GM18511 (cell line): Measurements from ENCODE around the gene DHX38.
A peak's percentile ranks its signal among the peaks of the same experiment; 100 is the strongest.
"Not testable (repeated sequence)": the region's sequence is repeated elsewhere in the genome, so short reads cannot be mapped to it uniquely, and the experiment has no call there.

Experiments
- ATAC-seq: cut with Tn5 transposase; IDR thresholded peaks from one replicate; pipeline ENCODE4 v1.9.1; 2021; ENCODE audit warnings: mild to moderate bottlenecking, moderate library complexity; ENCODE audit not compliant: unreplicated experiment

The DHX38 gene

GRCh38 chr16:72093448-72094265, at the start of gene DHX38, which contains the start of gene TXNL4B:
TSS of gene DHX38 (plus strand) at chr16:72093847. CDS start at chr16:72096158, 2,311 bp downstream.
TSS of gene TXNL4B (minus strand) at chr16:72093620. CDS start at chr16:72090749, 2,871 bp downstream.
- ATAC-seq = peak; percentile 98

DNA sequence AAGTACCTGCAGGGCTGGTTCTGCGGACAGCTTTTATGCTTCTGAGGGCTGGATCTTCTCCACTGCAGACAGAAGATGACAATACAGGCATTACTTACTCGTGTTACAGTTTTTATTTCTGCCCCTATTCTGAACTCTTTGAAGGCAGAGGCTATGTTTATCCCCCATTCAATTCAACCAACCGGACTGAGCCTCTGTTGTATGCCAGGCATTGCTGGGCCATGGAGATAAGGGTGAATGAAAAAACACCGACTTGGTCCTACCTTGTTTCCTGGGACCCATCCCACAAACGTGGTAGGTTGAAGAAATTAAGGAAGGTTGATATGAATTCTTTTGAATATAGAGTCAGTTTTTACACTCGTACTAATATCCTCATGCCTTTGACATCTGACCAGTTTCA, 49.4 kb upstream of the DHX38 start:
- no peak for ATAC-seq

- no peak for ATAC-seq
Observed at GRCh38 chr16:72044825-72045359, 48.8 kb upstream of the DHX38 start.

- no peak for ATAC-seq
Observed at GRCh38 chr16:72049110-72049509, 44.5 kb upstream of the DHX38 start.

DNA sequence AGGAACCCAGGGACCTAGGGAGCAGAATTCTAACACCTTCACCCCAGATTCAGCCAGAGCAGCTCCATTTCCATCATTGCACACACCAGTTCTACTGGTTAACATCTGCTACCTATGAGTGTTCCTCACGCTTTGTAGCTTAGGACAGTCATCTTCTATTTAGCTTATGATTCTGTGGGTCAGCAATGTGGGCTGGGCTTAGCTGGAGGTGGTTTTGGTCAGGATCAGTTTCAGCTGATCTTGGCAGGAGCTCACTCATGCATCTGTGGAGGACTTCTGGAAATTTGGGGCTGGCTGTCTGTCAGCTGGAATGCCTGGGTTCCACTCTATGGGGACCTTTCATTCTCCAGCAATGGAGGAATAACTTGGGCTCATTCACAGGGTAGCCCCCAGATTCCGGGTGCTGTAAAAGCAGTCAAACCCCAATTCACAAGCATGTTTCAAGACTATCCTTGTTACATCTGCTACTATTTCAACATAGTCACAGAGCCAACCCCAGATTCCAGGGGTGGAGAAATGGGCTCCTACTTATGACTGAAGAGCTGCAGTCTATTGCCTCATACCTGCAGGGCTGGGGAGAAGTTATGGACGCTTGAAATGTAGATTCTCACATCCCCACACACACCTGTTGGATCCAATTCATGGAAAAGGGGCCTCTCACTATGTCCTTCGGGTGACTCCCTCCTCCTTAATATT, 42.7 kb upstream of the DHX38 start:
- ATAC-seq = no peak

DNA sequence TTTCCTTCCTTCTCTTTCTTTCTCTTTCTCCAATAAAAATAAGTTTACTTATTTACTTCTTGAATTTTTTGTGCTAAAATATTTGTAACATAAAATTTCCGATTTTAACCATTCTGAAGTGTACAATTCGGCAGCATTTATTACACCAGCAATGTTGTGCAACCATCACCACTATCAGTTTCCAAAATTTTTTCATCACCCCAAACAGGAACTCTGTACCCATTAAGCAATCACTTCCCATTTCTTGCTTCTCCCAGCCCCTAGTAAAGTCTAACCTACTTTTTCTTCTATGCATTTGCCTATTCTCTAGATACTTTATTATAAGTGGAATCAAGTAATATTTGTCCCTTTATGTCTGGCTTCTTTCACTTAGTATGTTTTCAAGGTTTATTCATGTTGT, 41.8 kb upstream of the DHX38 start:
- no peak for ATAC-seq

- ATAC-seq = not testable (repeated sequence)
Observed at GRCh38 chr16:72054254-72054847, 39.3 kb upstream of the DHX38 start, which contains the start of gene HP. TSS of gene HP (plus strand) at chr16:72054505. CDS start at chr16:72054653, 148 bp downstream.

DNA sequence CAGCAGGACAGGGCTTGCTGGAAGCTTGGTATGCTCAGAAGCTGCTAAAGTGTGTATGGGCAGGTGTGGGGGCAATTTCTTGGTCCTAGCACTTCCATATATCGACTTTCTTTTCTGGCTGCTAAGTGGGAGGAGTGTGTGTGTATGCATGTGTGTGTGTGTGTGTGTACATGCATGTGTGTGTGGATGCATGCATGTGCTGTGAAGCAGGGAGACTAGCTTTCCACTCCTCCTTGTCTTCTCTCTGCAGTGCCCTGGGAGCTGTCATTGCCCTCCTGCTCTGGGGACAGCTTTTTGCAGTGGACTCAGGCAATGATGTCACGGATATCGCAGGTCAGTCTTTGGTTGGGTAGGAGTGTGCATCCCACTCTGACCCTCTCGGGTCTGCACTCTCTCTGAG, 37.7 kb upstream of the DHX38 start:
- no peak for ATAC-seq

GRCh38 chr16:72057313-72057712, 36.3 kb upstream of the DHX38 start:
- not testable (repeated sequence) for ATAC-seq

GRCh38 chr16:72059060-72059459, 34.6 kb upstream of the DHX38 start:
- ATAC-seq = not testable (repeated sequence)

DNA sequence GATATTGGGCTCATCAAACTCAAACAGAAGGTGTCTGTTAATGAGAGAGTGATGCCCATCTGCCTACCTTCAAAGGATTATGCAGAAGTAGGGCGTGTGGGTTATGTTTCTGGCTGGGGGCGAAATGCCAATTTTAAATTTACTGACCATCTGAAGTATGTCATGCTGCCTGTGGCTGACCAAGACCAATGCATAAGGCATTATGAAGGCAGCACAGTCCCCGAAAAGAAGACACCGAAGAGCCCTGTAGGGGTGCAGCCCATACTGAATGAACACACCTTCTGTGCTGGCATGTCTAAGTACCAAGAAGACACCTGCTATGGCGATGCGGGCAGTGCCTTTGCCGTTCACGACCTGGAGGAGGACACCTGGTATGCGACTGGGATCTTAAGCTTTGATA, 33.2 kb upstream of the DHX38 start:
- ATAC-seq = no peak

GRCh38 chr16:72061564-72061963, 32.1 kb upstream of the DHX38 start:
- no peak for ATAC-seq

- ATAC-seq = no peak
Observed at GRCh38 chr16:72064361-72064894, 29.2 kb upstream of the DHX38 start.

- ATAC-seq = peak; percentile 49
Observed at GRCh38 chr16:72066747-72067146, 26.9 kb upstream of the DHX38 start.

DNA sequence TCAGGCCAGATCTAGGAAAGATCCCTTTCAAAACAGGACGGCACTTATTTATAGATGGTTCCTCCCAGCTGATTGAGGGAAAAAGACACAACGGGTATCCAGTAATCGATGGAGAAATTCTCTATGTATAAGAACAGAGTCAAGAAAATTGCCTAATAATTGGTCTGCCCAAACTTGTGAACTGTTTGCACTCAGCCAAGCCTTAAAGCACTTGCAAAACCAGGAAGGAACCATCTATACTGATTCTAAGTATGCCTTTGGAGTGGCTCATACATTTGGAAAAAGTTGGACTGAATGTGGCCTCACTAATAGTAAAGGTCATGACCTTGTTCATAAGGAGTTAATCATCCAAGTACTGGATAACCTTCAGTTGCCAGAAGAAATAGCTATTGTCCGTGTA, 24.7 kb upstream of the DHX38 start:
- no peak for ATAC-seq

DNA sequence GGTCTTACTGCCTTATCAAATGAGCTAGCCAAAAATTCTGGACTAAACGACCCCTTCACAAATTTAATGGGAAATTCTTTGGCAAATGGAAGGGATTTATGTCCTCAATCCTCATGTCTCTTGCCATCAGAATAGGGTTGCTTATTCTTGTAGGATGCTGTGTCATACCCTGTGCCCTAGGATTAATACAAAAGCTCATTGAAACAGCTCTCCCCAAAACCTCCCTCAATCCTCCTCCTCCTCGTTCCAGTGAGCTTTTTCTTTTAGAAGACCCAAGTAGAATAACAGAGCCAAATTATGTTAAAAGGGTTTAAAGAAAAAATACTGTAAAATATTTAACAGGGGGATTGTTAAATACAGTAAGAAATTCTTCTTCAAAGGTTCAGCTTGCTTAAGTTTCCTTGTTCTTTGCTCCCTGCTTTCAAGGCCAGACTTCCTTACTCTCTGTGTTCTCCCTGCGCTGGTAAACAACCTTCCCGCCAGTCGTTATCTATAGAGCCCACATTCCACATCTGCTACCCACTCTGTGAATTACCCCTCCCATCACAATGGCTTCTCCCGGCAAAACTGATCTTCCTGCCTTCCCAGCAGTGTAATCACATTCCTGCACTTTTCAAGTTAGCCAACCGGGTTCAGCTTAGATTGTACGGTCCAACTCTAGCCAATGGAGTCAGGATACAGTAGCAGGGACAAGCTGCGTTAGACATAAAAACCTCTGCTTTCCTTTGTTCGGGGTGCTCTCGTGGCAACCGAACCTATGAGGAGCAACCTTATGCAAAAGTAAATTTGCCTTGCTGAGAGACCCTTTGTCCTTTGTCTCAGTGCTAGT, 20.9 kb upstream of the DHX38 start:
- no peak for ATAC-seq

- no peak for ATAC-seq
Observed at GRCh38 chr16:72073560-72074230, 20.0 kb upstream of the DHX38 start.

DNA sequence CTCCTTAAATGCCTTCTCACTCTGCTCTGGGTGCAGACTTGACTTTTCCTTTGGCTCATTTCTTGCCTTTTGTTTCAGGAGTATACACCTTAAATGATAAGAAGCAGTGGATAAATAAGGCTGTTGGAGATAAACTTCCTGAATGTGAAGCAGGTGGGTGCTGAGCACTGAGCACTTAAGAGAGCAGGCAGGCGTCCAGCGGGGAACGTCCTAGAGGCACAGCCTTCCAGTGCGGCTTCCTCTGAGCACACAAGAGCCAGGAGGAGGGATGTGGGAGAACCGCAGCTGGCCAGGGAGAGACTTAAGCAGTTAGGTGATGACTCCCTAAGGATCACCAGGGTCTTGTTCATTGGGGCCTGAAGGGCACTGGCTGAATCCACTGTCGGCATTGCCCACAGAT, 18.6 kb upstream of the DHX38 start:
- not testable (repeated sequence) for ATAC-seq

- ATAC-seq = not testable (repeated sequence)
Observed at GRCh38 chr16:72076991-72077706, 16.5 kb upstream of the DHX38 start.
